Smooth muscle cell (in vitro differentiated cells): ENCODE results near the gene CYP1A2. TPM values are rescaled to one million over a fixed set of nuclear protein-coding genes. Genes with fewer than 3 reads are reported as not detected.

Experiments
- DNase-seq: peaks from one replicate; lab custom pipeline; 2025; ENCODE audit not compliant: unreplicated experiment; lab: John Stamatoyannopoulos, UW
- H2AFZ ChIP-seq: fragments of 200-600 bp; sonication (generic); 2 replicates; pipeline ENCODE4 v1.6.0; 2016; ENCODE audit warnings: antibody characterized with exemption, low read depth, mild to moderate bottlenecking
- H3F3A ChIP-seq: fragments of 200-600 bp; sonication (generic); 2 replicates; pipeline ENCODE4 v1.6.0; 2017; ENCODE audit warnings: antibody characterized with exemption, low read depth
- H3K27ac ChIP-seq: fragments of 200-600 bp; sonication (generic); 2 replicates; pipeline ENCODE4 v1.5.1; 2016; ENCODE audit warnings: low read depth, mild to moderate bottlenecking
- H3K27me3 ChIP-seq: fragments of 200-600 bp; sonication (generic); 2 replicates; pipeline ENCODE4 v1.6.1; 2016; ENCODE audit warnings: low read depth, mild to moderate bottlenecking
- H3K36me3 ChIP-seq: fragments of 200-600 bp; sonication (generic); 2 replicates; pipeline ENCODE4 v1.5.1; 2016; ENCODE audit warnings: low read depth
- H3K4me1 ChIP-seq: fragments of 200-600 bp; sonication (generic); 2 replicates; pipeline ENCODE4 v1.5.1; 2016; ENCODE audit warnings: low read depth
- H3K4me2 ChIP-seq: fragments of 200-600 bp; sonication (generic); 2 replicates; pipeline ENCODE4 v1.6.0; 2016; ENCODE audit warnings: mild to moderate bottlenecking
- H3K4me3 ChIP-seq: fragments of 200-600 bp; sonication (generic); 2 replicates; pipeline ENCODE4 v1.5.1; 2016; ENCODE audit warnings: mild to moderate bottlenecking
- H3K79me2 ChIP-seq: fragments of 200-600 bp; sonication (generic); 2 replicates; pipeline ENCODE4 v1.6.0; 2016; ENCODE audit warnings: low read depth, mild to moderate bottlenecking
- H3K9ac ChIP-seq: fragments of 200-600 bp; sonication (generic); 2 replicates; pipeline ENCODE4 v1.6.0; 2016; ENCODE audit warnings: low read depth
- H3K9me3 ChIP-seq: fragments of 200-600 bp; sonication (generic); replicated peaks from 2 replicates; pipeline ENCODE4 v1.5.1; 2016; ENCODE audit warnings: low read depth
- H4K20me1 ChIP-seq: fragments of 200-600 bp; sonication (generic); 2 replicates; pipeline ENCODE4 v1.6.0; 2016; ENCODE audit warnings: low read depth
- CTCF ChIP-seq: fragments of 200-600 bp; sonication (generic); IDR thresholded peaks from 2 replicates; pipeline ENCODE4 v1.5.1; 2017; ENCODE audit warnings: borderline replicate concordance, mild to moderate bottlenecking, antibody characterized with exemption; ENCODE audit not compliant: insufficient read depth, poor library complexity, severe bottlenecking
- WGBS: methylation state at CpG from one replicate; pipeline ENCODE4 v1.1.7; 2016; ENCODE audit warnings: low lambda C conversion rate; 5-methylcytosine and 5-hydroxymethylcytosine counted together
- polyA plus RNA-seq: library from polyadenylated mRNA; unstranded; fragments of >200 nt; fragmentation: Nextera tagmentation; extraction: Ambion mirVana; gene quantifications from 2 replicates; pipeline ENCODE4 v1.2.1, GENCODE V29; 2016
- total RNA-seq: library from RNA; depleted of rRNA; stranded (reverse); fragments of >200 nt; gene quantifications from 2 replicates; pipeline ENCODE4 v1.2.3, GENCODE V29; 2014

CYP1A2 gene, protein sequence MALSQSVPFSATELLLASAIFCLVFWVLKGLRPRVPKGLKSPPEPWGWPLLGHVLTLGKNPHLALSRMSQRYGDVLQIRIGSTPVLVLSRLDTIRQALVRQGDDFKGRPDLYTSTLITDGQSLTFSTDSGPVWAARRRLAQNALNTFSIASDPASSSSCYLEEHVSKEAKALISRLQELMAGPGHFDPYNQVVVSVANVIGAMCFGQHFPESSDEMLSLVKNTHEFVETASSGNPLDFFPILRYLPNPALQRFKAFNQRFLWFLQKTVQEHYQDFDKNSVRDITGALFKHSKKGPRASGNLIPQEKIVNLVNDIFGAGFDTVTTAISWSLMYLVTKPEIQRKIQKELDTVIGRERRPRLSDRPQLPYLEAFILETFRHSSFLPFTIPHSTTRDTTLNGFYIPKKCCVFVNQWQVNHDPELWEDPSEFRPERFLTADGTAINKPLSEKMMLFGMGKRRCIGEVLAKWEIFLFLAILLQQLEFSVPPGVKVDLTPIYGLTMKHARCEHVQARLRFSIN
- total RNA-seq (not detected in 2 replicates), polyA plus RNA-seq (not detected in 2 replicates)

- Histone ChIP-seq H3K27ac (no peak within 1 kb of the TSS), H3K4me3 (no peak within 1 kb of the TSS), H4K20me1 (no peaks in the 10 kb centered on the region), H3K9ac (no peak within 1 kb of the TSS), H2AFZ (no peak within 1 kb of the TSS), H3F3A (no peaks in the 10 kb centered on the region), H3K36me3 (no peaks in the 10 kb centered on the region), H3K9me3 (no peaks in the 10 kb centered on the region), H3K79me2 (no peaks in the 10 kb centered on the region), H3K4me1 (peaks cover 3% of the 10 kb centered on the region), H3K27me3 (no peaks in the 10 kb centered on the region), H3K4me2 (no peak within 1 kb of the TSS)
- TF ChIP-seq CTCF, result no peak
- WGBS, result 79% methylated on average over 3 of the region's 3 CpGs
- no peak for DNase-seq
These were observed at the start of gene CYP1A2 for GRCh38 chr15:74748322-74748946. Gene CYP1A2, plus strand, starts transcription at chr15:74748845. Its CDS starts 894 bp downstream, at chr15:74749739.

GRCh38 chr15:74709011-74709410 is 39.6 kb upstream of the CYP1A2 start:
- DNase-seq, result no peak
- no peak overlapping the region for H3K9ac ChIP-seq
- no peak overlapping the region for H3K27ac ChIP-seq
- no peak for TF ChIP-seq CTCF
- no peaks in the 10 kb centered on the region for H3K79me2 ChIP-seq
- H3K4me2 ChIP-seq, result no peak overlapping the region
- H3K27me3 ChIP-seq, result peaks cover 44% of the 10 kb centered on the region
- no peaks in the 10 kb centered on the region for H3F3A ChIP-seq
- 48% methylated on average over 1 of the region's 1 CpG for WGBS
- no peaks in the 10 kb centered on the region for H3K36me3 ChIP-seq
- H4K20me1 ChIP-seq, result no peaks in the 10 kb centered on the region
- no peak overlapping the region for H2AFZ ChIP-seq
- H3K4me3 ChIP-seq, result no peak overlapping the region
- H3K9me3 ChIP-seq, result no peaks in the 10 kb centered on the region
- no peaks in the 10 kb centered on the region for H3K4me1 ChIP-seq

DNA sequence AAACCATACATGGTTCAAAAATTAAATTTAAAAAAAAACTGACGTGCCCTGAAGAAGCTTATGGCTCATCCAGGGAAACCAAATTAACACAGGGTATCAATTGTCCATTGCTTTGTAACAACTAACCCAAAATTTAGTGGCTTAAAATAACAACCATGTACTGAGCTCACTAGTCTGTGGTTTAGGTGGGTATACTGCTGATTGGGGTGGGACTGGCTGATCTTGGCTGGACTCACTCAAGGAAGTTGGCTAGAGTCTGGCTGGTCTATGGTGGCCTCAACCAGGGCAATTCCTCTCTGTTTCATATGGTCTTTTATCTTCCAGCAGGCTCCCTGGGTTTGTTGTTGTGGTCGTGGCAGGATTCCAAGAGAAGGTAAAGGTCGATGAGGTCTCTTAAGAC is 38.8 kb upstream of the CYP1A2 start:
- Histone ChIP-seq H3K4me3 (no peak overlapping the region), H3F3A (no peaks in the 10 kb centered on the region), H4K20me1 (no peaks in the 10 kb centered on the region), H3K36me3 (no peaks in the 10 kb centered on the region), H3K9me3 (no peaks in the 10 kb centered on the region), H3K79me2 (no peaks in the 10 kb centered on the region), H3K27ac (no peak overlapping the region), H3K4me2 (no peak overlapping the region), H3K4me1 (no peaks in the 10 kb centered on the region), H2AFZ (no peak overlapping the region), H3K9ac (no peak overlapping the region), H3K27me3 (peaks cover 43% of the 10 kb centered on the region)
- no peak for DNase-seq
- TF ChIP-seq CTCF, result no peak
- 73% methylated on average over 3 of the region's 3 CpGs for WGBS
